ENCODE results near the gene ZNF442.
"Not testable (repeated sequence)": the region's sequence is repeated elsewhere in the genome, so short reads cannot be mapped to it uniquely, and the experiment has no call there.

ZNF442 gene

DNA sequence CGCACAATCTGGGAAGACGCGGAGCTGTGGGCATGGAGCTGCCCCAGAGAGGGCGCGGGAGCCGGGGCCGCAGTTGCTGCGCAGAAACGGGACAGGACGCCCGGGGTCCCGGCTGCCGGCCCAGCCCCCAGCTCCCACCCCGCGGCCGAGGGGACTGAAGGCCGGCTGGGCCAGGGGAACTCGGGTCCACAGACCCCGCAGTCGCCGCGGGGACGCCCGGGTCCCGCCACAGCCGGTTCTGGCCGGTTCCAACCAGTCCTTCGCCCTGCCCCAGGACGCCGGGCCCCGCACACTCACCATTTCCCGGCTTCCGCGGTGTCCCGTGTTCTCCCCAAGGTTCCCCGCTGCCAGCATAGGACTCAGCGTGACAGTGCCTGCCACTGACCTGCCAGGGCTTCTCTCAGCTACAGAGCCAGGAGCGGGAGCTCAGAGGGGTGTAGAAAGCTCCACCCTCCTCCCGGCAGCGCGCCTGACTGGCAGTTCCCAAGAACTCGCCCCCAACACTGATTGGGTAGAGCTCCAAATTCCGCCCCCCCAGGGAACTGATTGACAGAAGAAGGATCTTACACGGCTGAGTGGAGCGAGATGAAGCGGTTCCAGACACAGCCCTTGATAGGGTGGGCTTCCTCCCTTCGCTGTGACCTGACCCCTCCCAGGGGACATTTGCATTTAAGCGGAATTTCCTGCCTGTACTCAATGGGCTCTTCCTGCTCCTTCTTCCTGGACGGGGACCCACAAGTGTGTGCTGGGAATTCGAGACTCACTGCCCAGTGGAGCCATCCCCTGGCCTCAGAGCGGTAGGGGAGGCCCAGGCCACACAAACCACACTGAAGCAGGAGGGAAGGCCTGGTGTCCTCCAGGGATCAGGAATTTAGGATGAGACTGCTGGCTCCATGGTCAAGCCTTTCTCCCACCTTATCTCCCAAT is at the start of gene ZNF442:
Gene ZNF442 (minus strand): TSS at position 448 of the 927 bp plus-strand sequence. CDS start 2,052 bp downstream, outside the sequence.
- DNase-seq, result peak; percentile 72

DNA sequence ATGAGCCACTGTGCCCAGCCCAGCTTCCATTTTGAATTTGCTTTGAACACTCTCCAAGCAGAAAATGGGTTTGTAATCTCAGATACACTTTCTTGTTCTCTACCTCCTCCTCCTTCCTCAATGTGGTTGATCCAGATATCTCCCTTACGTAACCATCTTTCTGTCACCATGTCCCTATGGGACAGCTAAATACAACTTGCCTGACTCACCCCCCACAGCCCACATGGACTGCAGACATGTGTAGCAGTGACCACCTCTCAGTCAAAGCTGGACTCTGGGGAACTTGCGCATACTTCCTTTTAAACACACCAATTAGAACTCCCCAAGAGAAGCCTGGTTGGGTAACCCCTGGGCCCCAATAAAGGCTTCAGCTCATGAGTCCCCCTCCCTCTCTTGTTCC is 46.4 kb upstream of the ZNF442 start:
- no peak for DNase-seq

DNA sequence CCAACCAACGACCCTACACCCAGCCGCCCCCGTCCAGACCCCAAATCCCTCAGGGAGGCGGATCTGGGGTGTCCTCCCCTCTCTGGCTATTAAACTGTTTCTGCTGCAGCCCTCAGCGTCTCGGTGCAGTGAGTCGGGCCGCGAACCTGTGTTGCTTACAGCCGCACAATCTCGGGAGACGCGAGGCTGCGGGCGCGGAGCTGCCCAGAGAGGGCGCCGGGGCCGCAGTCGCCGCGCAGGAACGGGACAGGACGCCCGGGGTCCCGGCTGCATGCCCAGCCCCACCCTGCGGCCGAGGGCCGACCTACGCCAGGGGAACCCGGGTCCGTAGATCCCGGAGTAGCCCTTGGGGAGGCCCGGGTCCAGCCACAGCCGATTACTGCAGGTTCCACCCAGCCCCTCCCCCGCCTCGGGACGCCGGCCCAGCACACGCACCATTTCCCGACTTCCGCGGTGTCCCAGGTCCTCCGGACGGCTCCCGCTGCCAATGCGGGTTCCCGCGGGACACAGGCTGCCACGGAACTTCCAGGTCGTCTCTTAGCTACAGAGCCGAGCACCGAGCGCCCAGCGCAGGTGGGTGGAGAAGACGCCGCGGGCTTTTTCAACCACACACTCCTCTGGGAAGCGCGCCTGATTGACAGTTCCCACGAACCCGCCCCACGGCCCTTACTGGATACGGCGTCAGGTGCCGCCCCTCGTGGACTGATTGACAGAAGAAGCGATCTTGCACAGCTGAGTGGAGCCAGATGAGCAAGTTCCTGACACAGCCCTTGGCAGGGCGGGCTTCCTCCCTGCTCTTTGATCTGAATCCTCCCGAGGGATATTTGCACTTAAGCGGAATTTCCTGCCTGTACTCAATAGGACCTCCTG is 35.4 kb upstream of the ZNF442 start, which contains the start of gene ZNF799:
Gene ZNF799 (minus strand): TSS at position 639 of the 870 bp plus-strand sequence. CDS start 201 bp downstream, at position 438.
- DNase-seq, result peak; percentile 90

DNA sequence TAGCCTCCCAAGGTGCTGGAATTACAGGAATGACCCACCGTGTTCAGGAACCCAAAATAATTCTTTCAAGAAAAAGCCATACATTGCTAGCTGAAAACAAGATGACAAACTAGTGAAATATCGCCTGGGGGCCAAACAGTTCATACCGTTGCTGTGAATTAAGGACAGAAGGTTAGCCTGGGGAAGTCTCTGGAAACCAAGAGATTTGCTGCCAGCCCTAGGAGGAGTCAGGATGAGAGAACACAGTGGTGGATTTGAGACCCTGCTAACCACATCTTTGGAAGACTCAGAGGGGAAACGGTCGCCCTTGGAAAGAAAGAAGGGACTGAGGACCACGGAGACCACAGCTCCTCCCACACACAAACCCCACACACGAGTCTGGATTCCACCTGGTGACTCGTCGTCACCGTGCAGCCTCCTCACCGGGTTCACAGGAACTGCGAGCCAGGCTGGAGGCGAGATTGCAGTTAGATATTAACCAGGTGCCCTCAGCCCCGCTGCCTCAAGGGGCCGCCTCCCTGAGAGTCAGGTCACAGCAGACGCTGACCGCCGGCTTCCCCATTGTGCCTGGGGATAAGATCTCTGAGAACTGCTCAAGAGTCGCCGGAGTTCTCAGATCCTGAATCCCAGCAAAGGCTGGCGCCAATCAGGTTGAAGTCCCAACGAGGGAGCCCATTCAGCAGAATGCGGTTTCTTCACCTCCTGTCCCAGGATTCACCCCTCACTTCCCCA is 34.6 kb upstream of the ZNF442 start:
- not testable (repeated sequence) for DNase-seq

DNA sequence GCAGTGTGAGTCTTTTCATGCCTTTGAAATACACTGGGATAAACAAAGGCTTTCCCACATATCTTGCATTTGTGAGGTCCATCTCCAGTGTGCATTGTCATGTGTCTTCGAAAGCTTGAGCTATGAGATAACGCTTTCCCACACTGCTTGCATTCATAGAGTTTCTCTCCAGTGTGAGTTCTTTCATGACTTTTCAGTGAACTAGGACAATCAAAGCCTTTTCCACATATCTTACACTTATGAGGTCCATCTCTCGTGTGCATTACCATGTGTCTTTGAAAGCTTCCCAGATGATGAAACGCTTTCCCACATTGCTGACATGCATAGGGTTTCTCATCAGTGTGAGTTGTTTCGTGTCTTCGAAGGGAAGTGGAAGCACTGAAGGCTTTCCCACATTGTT is 25.7 kb upstream of the ZNF442 start:
- not testable (repeated sequence) for DNase-seq

DNA sequence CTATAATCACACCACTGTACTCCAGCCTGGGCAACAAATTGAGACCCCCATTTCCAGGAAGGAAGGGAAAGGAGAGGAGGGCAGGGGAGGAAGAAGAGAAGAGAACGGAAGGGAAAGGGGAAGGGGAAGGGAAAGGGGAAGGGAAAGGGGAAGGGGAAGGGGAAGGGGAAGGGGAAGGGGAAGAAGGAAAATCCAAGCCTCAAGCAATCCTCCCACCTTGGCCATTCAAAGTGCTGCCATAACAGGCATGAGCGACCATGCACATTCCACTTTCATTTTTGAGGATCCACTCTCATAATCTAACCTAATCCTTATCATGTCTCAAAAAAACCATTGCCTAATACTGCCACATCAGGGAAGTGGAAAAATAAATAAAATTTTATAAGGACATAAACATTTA is 20.9 kb upstream of the ZNF442 start:
- DNase-seq, result not testable (repeated sequence)

DNA sequence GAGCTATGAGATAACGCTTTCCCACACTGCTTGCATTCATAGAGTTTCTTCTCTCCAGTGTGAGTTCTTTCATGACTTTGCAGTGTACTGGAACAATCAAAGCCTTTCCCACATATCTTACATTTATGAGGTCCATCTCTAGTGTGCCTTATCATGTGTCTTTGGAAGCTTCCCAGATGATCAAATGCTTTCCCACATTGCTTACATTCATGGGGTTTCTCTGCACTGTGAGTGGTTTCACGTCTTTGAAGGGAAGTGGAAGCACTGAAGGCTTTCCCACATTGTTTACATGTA is 14.9 kb upstream of the ZNF442 start:
- DNase-seq, result no peak

DNA sequence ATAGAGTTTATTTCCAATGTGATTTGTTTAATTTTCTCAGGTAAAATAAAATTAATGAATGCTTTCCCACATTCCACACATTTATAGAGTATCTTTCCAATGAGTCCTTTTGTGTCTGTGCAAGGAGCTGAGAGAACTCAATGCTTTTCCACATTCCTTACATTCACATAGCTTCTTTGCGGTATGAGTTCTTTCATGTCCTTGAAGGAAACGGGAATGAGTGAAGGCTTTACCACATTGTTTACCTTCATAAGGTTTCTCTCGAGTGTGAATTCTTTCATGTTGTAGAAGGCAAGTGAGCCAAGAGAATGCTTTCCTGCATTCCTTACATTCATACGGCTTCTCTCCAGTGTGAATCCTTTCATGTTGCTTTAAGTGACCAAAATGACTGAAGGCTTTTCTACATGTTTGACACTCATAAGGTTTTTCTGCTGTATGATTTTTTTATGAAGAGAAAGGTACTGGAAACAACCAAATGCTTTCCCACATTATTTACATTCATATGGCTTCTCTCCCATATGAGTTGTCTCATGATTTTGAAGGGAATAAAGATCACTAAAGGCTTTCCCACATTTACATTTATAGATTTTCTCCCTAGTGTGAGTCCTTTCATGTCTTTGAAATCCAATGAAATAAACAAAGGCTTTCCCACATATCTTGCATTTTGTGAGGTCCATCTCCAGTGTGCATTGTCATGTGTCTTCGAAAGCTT is 14.4 kb upstream of the ZNF442 start:
- DNase-seq, result no peak

DNA sequence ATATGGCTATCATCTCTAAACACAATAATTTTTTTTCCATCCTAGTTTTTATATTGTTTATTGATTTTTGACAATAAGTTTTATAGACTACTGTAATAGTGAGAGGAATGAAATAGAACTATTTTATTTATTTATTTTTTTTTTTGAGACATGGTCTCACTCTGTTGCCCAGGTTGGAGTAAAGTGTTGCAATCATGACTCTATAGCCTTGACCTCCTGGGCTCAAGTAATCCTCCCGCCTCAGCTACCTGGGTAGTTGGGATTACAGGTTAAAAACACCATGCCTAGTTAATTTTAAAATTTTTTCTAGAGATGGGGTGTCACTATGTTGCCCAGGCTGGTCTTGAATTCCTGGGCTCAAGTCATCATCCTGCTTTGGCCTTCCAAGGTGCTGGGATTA is 8.5 kb upstream of the ZNF442 start:
- DNase-seq, result no peak

DNA sequence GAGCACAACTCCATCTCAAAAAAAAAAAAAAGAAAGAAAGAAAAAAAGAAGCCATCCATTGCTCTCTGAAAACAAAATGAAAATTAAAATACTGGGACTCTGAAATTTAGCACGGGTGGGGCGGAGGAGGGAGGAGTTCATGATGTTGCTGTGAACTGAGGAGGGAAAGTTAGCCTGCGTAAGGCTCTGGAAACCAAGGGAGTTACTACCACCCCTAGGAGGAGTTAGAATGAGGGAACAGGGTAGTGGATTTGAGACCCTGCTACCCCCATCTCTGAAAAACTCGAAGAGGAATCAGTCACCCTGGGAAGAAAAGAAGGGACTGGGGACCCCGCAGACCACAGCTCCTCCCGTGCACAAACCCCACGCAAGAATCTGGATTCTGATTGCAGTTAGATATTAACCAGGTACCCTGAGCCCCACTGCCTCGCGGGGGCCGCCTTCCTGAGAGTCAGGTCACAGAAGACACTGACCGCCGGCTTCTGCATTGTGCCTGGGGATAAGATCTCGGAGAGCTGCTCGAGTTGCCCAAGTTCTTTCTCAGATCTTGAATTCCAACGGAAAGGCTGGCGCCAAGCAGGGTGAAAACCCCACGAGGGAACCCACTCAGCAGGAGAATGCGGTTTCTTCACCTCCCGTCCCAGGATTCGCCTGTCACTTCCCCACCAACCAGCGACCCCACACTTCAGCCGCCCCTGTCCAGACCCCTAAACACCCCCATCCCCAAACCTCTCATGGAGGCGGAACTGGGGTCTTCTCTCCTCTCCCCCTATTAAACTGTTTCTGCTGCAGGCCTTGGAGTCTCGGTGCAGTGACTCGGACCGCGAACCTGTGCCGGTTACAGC is 870 bp downstream of the ZNF442 start:
- no peak for DNase-seq

DNA sequence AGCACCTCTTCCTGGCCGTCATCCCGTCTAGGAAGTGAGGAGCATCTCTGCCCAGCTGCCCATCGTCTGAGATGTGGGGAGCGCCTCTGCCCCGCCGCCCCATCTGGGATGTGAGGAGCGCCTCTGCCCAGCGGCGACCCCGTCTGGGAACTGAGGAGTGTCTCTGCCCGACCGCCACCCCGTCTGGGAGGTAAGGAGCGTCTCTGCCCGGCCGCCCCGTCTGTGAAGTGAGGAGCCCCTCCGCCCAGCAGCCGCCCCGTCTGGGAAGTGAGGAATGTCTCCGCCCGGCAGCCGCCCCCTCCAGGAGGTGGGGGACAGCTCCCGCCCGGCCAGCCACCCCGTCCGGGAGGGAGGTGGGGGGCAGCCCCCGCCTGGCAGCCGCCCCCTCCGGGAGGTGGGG is 3.2 kb downstream of the ZNF442 start:
- DNase-seq, result not testable (repeated sequence)

DNA sequence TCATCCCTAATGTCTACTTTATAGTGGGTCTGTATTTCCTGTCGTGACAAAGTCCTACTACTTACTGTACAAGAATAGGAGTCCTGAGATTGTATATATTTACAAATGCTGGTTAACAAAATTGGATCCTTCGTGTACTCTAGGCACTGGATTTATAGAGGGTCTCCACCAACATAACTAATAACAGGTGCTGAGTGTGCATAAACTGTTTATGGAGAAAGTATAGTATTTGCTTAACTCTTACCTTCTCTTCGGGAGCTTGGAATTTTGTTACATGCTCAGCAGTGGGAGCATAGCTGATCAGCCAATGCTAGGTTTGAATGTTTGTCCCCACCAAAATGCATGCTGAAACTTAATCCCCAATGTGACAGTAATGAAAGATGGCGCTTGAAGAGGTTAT is 12.1 kb downstream of the ZNF442 start:
- DNase-seq, result no peak

DNA sequence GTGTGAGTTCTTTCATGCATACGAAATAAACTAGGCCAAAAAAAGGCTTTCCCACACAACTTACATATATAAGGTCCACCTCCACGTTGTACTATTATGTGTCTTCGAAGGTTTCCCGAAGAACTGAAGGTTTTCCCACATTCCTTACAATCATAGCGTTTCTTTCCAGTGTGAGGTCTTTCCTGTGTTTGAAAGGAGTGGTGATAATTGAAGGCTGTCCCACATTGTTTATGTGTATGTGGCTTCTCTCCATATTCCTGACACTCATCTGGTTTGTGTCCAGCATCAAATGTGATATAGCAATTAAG is 14.6 kb downstream of the ZNF442 start:
- no peak for DNase-seq

DNA sequence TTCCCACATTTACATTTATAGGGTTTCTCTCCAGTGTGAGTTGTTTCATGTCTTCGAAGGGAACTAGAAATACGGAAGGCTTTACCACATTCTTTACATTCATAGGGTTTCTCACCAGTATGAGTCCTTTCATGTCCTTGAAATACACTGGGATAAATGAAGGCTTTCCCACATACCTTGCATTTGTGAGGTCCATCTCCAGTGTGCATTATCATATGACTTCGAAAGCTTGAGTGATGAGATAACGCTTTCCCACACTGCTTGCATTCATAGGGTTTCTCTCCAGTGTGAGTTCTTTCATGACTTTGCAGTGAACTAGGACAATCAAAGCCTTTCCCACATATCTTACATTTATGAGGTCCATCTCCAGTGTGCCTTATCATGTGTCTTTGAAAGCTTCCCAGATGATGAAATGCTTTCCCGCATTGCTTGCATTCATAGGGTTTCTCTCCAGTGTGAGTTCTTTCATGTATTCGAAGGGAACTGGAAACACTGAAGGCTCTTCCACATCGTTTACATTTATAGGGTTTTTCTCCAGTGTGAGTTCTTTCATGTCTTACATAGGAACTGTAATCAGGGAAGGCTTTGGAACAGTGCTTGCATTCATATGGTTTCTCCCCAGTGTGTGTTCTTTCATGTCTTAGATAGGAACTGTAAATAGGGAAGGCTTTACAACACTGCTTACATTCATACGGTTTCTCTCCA is 15.1 kb downstream of the ZNF442 start:
- no peak for DNase-seq

DNA sequence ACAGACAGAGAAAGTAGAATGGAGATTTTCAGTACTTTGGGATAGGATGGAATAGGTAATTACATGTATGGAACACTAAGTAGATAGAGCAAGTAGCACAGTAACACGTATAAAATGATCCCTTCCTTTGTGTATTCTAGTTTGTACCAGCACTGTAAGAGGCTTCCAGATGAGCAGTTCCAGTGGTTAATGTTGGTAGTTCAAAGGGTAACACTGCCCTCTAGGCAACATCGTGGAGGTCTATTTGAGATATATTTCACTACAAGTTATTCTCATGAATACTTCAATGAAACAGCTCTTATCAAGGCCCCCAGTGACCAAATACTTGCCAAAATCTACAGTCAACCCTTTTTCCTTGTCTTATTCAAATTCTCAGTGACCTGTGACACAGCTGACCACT is 18.6 kb downstream of the ZNF442 start:
- DNase-seq, result no peak

DNA sequence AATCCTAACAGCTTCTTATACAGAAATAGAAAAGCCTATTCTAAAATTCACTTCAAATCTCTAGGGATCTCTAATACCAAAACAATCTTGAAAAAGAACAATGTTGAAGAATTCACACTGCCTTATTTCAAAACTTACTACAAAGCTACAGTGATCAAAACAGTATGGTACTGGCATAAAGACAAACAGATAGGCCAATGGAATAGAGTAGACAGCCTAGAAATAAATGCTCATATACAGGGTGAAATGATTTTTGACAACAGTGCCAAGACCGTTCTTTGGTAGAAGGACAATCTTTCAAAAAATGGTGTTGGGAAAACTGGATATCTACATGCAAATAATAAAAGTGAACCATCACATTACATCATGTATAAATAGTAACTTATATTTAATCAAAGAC is 20.3 kb downstream of the ZNF442 start:
- DNase-seq, result no peak

DNA sequence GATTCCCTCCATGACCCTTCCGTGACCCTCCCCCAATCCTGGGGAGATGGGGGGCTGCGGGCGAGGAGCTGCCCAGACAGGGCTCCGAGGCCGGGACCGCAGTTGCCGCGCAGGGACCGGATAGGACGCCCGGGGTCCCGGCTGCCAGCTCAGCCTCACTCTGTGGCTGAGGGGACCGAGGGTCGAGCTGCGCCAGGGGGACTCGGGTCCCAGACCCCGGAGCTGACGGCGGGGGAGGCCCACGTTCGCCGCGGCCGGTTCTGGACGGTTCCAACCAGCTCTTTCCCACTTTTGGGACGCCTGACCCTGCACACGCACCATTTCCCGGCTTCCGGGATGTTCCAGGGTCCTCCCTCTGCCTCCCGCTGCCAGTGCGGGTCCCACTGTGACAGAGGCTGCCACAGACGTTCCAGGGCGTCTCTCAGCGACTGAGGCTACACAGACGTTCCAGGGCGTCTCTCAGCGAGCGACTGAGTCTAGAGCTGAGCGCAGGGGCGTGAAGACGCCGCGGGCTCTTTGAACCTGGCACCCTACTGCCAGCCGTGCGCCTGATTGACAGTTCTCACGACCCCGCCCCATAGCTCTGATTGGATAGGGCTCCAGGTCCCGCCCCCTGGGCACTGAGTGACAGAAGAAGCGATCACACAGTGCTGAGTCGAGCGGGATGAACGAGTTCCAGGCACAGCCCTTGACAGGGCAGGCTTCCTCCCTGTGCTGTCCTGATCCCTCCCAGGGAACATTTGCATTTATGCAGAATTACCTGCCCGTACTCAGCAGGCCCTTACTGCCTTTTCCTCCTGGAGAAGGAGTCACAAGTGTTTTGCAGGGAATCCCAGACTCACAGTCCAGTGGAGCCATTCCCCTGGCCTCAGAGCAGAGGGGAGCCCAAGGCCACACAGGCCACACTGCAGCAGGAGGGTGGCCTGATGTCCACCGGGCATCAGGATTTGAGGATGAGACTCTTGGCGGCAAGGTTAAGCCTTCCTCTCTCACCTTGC is 32.0 kb downstream of the ZNF442 start, which contains the start of gene ZNF563:
Gene ZNF563 (minus strand): TSS at position 472 of the 998 bp plus-strand sequence. CDS start 151 bp downstream, at position 321.
- peak; percentile 96 for DNase-seq

DNA sequence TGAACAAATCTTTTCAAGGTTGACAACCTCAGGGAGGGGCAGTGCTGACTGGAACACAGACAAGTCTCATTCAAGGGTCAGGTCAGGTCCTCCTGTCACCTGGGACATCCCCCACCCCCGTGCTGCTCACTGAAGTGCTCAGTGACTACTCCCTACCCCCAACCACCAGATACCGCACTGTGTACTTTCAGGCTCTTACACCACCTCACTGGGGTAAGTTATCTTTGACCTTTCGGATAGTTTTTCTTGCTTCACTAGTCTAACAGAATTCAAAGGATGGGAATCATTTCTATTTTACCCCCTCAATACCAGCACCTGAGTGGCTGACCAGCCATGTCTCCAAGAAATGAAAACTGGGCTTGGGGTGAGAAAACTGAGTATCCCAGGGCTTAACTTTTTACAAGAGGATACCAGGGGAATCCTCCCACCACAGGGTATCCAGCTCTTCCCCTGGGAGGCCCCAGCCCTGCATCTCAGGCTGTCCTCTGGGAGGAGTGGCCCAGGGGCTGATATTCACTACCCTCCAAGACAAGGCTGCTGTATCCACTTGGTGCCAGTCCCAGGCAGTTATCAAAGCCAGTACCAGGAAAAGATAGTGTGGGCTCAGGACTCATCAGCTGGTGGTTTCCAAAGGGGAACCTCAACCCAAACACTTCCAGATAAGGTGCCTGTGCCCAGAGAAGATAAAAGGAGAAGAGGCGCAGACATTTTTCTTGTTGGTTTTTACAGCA is 34.1 kb downstream of the ZNF442 start:
- DNase-seq, result peak; percentile 9

DNA sequence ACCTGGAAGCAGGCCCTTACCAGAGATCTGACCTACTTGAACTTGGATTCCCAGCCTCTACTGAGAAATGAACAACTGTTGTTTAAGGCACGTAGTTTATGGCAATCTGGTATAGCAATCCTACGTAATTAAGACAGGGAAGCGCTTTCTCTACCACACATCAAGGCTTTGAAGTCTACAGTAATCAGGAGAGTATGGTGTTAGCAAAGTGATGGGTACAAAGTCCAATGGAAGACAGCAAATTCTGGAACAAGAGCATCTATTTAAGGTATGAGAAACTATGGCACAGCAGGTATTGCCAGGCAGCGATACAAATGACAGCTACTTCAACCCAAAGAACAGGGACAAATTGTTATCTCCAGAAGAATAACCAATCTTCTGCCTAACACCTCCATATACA is 35.1 kb downstream of the ZNF442 start:
- DNase-seq, result no peak
